ENCODE results near the gene CKB. TPM values are rescaled to one million over a fixed set of nuclear protein-coding genes. Genes with fewer than 3 reads are reported as not detected.

The CKB gene
- total RNA-seq, 6 donors from 2014 or later: 168 to 303 (median 231) TPM

- Histone ChIP-seq H3K27ac (peak overlapping the region; percentile 70 to 85 (median 80)), H3K9me3 (no peaks in the 10 kb centered on the region), H3K4me1 (peaks cover 15 to 34% (median 18%) of the 10 kb centered on the region in 4 donors), H3K27me3 (no peaks in the 10 kb centered on the region), H3K36me3 (peaks cover 0 to 4% (median 2%) of the 10 kb centered on the region in 4 donors), H3K4me3 (peak overlapping the region in 2 of 4 donors; percentile 4 to 35)
- 74 to 81% methylated on average over 17 to 20 of the region's 22 CpGs for WGBS, 2 donors
- DNase-seq (peak in 1 of 2 donors; percentile 79), ATAC-seq (ENCODE audit: low FRiP score in 2 of 2) (peak in 1 of 2 donors; percentile 5)
- TF ChIP-seq POLR2AphosphoS5 (IDR thresholded peaks at IDR 0.05): no peak
- TF ChIP-seq POLR2A (IDR thresholded peaks at IDR 0.05): no peak
Measured at GRCh38 chr14:103550451-103551337, 28.1 kb upstream of the CKB start.

DNA sequence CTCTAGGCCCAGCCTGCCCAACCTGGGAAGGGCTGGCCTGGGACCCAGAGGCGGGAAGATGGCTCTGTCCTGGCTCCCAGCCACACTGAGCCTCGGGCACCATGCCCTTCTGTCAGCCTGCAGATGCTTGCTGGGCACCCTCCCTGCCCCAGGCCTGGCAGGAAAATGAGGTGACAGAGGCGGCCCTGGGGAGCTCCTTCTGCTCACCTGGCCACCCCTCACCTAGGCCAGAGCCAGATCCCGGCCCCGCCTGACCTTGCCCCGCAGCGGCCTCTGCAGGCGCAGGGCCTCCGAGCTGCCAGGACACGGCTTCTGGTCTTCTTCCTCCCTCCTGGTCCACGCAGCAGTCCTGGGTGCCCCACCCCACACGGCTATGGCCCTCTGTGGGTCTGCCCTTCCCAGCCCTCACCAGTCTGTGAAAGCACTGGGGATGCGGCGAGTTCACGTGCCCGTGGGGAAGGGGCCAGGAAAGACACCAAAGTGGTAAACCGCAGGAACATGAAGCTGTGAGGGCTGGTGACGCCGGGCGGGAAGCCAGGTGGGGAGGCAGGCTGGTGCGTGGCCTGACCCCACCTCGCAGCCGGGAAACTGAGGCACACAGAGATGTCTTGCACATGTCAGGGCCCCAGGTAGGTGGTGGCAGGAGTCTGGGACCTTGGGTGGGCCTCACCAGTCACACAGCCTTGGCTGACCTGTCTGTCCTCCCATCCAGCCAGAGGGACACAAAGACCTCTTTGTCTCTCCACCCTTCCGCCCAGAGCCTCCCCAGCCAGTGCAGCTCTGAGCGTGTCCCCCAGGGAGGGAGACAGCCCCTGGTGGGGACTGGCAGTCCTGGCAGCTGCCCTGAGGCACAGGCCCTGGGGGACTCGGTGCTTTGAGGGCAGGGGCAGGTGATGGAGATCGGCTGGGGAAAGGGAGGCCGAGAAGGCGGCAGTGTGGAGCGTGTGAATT is 27.0 kb upstream of the CKB start:
- peak overlapping the region in 1 of 4 donors; percentile 35 for H3K4me3 ChIP-seq
- TF ChIP-seq EP300 (IDR thresholded peaks at IDR 0.05) (no peak), POLR2A (IDR thresholded peaks at IDR 0.05) (no peak), POLR2AphosphoS5 (IDR thresholded peaks at IDR 0.05) (no peak)
- TF ChIP-seq, protein P1, sequence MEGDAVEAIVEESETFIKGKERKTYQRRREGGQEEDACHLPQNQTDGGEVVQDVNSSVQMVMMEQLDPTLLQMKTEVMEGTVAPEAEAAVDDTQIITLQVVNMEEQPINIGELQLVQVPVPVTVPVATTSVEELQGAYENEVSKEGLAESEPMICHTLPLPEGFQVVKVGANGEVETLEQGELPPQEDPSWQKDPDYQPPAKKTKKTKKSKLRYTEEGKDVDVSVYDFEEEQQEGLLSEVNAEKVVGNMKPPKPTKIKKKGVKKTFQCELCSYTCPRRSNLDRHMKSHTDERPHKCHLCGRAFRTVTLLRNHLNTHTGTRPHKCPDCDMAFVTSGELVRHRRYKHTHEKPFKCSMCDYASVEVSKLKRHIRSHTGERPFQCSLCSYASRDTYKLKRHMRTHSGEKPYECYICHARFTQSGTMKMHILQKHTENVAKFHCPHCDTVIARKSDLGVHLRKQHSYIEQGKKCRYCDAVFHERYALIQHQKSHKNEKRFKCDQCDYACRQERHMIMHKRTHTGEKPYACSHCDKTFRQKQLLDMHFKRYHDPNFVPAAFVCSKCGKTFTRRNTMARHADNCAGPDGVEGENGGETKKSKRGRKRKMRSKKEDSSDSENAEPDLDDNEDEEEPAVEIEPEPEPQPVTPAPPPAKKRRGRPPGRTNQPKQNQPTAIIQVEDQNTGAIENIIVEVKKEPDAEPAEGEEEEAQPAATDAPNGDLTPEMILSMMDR (IDR thresholded peaks at IDR 0.05): no peak
- H3K36me3 ChIP-seq: peaks cover 0 to under 1% (median 0%) of the 10 kb centered on the region in 4 donors
- ATAC-seq (ENCODE audit: low FRiP score in 2 of 2) (no peak), DNase-seq (peak in 1 of 2 donors; percentile 82)
- no peaks in the 10 kb centered on the region for H3K27me3 ChIP-seq
- no peaks in the 10 kb centered on the region for H3K9me3 ChIP-seq
- WGBS, 2 donors: 87 to 93% methylated on average over 23 to 29 of the region's 30 CpGs
- H3K4me1 ChIP-seq: peaks cover 15 to 39% (median 18%) of the 10 kb centered on the region in 4 donors
- H3K27ac ChIP-seq: peak overlapping the region in 3 of 4 donors; percentile 80 to 85 (median 80)

DNA sequence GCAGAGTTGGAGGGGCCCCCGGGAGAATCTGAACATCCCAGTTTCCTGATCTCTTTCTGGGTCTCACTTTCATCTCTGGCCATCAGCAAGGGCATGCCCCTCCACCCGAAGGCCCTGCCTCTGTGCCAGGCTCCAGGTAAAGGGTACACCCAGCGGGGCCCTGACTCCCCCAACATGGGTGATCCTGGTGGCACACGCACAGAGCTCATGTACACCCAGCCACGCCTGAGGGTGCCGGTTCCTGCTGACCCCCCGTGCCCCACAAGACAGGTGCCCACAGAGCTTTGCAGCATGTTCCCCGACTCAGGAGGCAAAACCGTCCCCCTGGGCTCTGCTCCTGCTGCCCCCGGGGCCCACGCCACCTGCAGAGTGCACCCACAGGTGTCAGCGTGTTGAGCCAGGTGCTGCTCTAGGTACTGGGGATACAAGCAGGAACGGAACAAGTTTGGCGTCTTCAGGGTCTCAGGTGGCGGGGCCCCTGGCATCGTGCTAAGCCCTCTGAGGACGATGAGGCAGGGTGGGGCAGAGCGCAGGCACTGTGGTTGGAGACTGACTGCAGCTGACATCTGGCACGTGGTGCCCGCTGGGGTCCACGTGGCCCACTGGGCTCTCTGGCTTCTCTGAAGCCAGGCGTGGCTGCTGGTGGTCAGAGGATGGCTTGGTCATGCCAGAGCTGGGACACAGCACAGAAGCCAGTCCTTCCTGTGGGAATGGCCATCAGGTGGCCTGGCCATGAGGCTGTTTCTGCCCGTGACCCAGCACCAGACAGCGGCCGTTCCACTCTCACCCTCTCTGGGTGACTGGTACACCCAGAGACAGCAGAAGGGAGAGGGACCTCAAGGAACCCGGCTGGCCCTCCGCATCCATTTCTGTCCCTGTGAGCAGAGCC is 26.1 kb upstream of the CKB start:
- ATAC-seq (ENCODE audit: low FRiP score in 2 of 2) (no peak), DNase-seq (peak in 1 of 2 donors; percentile 67)
- no peaks in the 10 kb centered on the region for H3K27me3 ChIP-seq
- H3K27ac ChIP-seq: peak overlapping the region in 1 of 4 donors; percentile 85
- no peaks in the 10 kb centered on the region for H3K9me3 ChIP-seq
- TF ChIP-seq, protein P1 (IDR thresholded peaks at IDR 0.05): no peak
- TF ChIP-seq EP300 (IDR thresholded peaks at IDR 0.05) (no peak), POLR2AphosphoS5 (IDR thresholded peaks at IDR 0.05) (no peak), POLR2A (IDR thresholded peaks at IDR 0.05) (no peak)
- no peak overlapping the region for H3K4me3 ChIP-seq
- WGBS, 2 donors: 90 to 94% methylated on average over 13 to 27 of the region's 27 CpGs
- peaks cover 20 to 48% (median 25%) of the 10 kb centered on the region in 4 donors for H3K4me1 ChIP-seq
- H3K36me3 ChIP-seq: no peaks in the 10 kb centered on the region

DNA sequence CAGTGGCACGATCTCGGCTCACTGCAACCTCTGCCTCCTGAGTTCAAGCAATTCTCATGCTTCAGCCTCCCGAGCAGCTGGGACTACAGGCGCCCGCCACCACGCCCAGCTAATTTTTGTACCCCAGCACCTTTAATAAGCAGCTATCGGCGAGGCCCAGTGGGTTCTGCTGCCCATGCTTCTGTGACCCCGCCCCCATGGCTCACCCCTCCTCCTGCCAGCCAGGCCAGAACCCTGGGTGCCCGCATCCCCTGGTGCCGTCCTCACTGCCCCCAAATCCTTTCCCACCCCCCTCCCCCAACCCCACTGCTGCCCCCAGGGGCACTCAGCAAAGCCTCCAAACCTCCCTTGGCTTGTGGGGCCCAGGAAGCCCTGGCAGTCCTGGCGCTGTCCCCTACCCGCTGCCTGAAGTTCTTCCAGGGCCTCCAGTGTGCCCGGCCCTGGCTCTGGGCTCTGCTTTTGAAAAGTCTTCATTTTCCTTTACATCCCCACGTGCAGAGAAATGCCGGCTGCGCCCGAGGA is 25.4 kb upstream of the CKB start:
- Histone ChIP-seq H3K4me3 (no peak overlapping the region), H3K4me1 (peaks cover 27 to 55% (median 32%) of the 10 kb centered on the region in 4 donors), H3K27ac (no peak overlapping the region), H3K27me3 (no peaks in the 10 kb centered on the region), H3K36me3 (no peaks in the 10 kb centered on the region), H3K9me3 (no peaks in the 10 kb centered on the region)
- DNase-seq (peak in 1 of 2 donors; percentile 67), ATAC-seq (ENCODE audit: low FRiP score in 2 of 2) (no peak)
- no peak for TF ChIP-seq EP300 (IDR thresholded peaks at IDR 0.05)
- TF ChIP-seq, protein P1 (IDR thresholded peaks at IDR 0.05): no peak
- 89 to 94% methylated on average over 16 to 18 of the region's 18 CpGs for WGBS, 2 donors
